BLaER1 treated with 17β-estradiol and CSF1 and Interleukin-3, amounts not matched to agents 10 nM and 100 nM (cell line): Measurements from ENCODE around the gene XCL1.

ENCODE experiments used
- H3K27ac ChIP-seq, 11 experiments: shearing (Covaris generic); formaldehyde crosslinking; 2 replicates each; pipeline ENCODE4 v1.8.1; 2022
- H3K27me3 ChIP-seq, 11 experiments: shearing (Covaris generic); formaldehyde crosslinking; 2 replicates each; pipeline ENCODE4 v1.8.1; 2022
- H3K36me3 ChIP-seq, 11 experiments: shearing (Covaris generic); formaldehyde crosslinking; 2 replicates each; pipeline ENCODE4 v1.8.1; 2022
- H3K4me1 ChIP-seq, 10 experiments: shearing (Covaris generic); formaldehyde crosslinking; 2 replicates each; pipeline ENCODE4 v1.8.1; 2022
- H3K4me2 ChIP-seq, 11 experiments: shearing (Covaris generic); formaldehyde crosslinking; 2 replicates each; pipeline ENCODE4 v1.8.1; 2022
- H3K4me3 ChIP-seq, 10 experiments: shearing (Covaris generic); formaldehyde crosslinking; 2 replicates each; pipeline ENCODE4 v1.8.1; 2022
- H3K9ac ChIP-seq, 11 experiments: shearing (Covaris generic); formaldehyde crosslinking; 2 replicates each; pipeline ENCODE4 v1.8.1; 2022
- H3K9me3 ChIP-seq, 11 experiments: shearing (Covaris generic); formaldehyde crosslinking; replicated peaks in 1 of 11; 2 replicates each; pipeline ENCODE4 v1.8.1; 2022
- H4K20me1 ChIP-seq, 11 experiments: shearing (Covaris generic); formaldehyde crosslinking; 2 replicates each; pipeline ENCODE4 v1.8.1; 2022
- Cebpa-rat ChIP-seq, 11 experiments: shearing (Covaris generic); IDR thresholded peaks; 2 replicates each; pipeline ENCODE4 v1.8.1; 2022

XCL1 gene

GRCh38 chr1:168609741-168610510, 33.5 kb downstream of the XCL1 start:
- H3K4me3 ChIP-seq, result no peak overlapping the region
- no peaks in the 10 kb centered on the region for H3K27me3 ChIP-seq
- no peak overlapping the region for H3K27ac ChIP-seq
- no peak for TF ChIP-seq Cebpa-rat (IDR thresholded peaks at IDR 0.05)
- H3K36me3 ChIP-seq, result no peaks in the 10 kb centered on the region
- H3K4me2 ChIP-seq, result no peak overlapping the region
- peaks cover 17 to 35% (median 31%) of the 10 kb centered on the region in 10 experiments for H3K4me1 ChIP-seq
- H3K9ac ChIP-seq, result no peak overlapping the region
- H3K9me3 ChIP-seq, result no peaks in the 10 kb centered on the region
- H4K20me1 ChIP-seq, result no peaks in the 10 kb centered on the region

- no peaks in the 10 kb centered on the region for H4K20me1 ChIP-seq
- H3K4me2 ChIP-seq, result peak overlapping the region; percentile 65 to 86 (median 77); a peak in 21 of 22 replicates
- no peaks in the 10 kb centered on the region for H3K27me3 ChIP-seq
- H3K9me3 ChIP-seq, result no peaks in the 10 kb centered on the region
- peak overlapping the region in 5 of 11 experiments; percentile 10 to 76 (median 61); a peak in 11 of 22 replicates for H3K27ac ChIP-seq
- TF ChIP-seq Cebpa-rat (IDR thresholded peaks at IDR 0.05), result no peak
- peaks cover 17 to 59% (median 41%) of the 10 kb centered on the region in 10 experiments for H3K4me1 ChIP-seq
- peak overlapping the region in 4 of 10 experiments; percentile 27 to 45 (median 37); a peak in 4 of 20 replicates for H3K4me3 ChIP-seq
- no peaks in the 10 kb centered on the region for H3K36me3 ChIP-seq
- H3K9ac ChIP-seq, result peak overlapping the region in 4 of 11 experiments; percentile 48 to 68 (median 53); a peak in 7 of 22 replicates
These were observed 36.6 kb downstream of the XCL1 start for GRCh38 chr1:168613038-168613451.

- H3K36me3 ChIP-seq, result no peaks in the 10 kb centered on the region
- H3K9ac ChIP-seq, result peak overlapping the region in 4 of 11 experiments; percentile 48 to 68 (median 53); a peak in 8 of 22 replicates
- peak overlapping the region; percentile 65 to 86 (median 77) for H3K4me2 ChIP-seq
- peak overlapping the region in 5 of 11 experiments; percentile 18 to 76 (median 61); a peak in 9 of 22 replicates for H3K27ac ChIP-seq
- no peaks in the 10 kb centered on the region for H3K9me3 ChIP-seq
- no peaks in the 10 kb centered on the region for H3K27me3 ChIP-seq
- no peaks in the 10 kb centered on the region for H4K20me1 ChIP-seq
- no peak for TF ChIP-seq Cebpa-rat (IDR thresholded peaks at IDR 0.05)
- peak overlapping the region in 4 of 10 experiments; percentile 27 to 45 (median 37); a peak in 7 of 20 replicates for H3K4me3 ChIP-seq
- H3K4me1 ChIP-seq, result peaks cover 17 to 62% (median 42%) of the 10 kb centered on the region in 10 experiments
These were observed 37.4 kb downstream of the XCL1 start for GRCh38 chr1:168613691-168614231.

GRCh38 chr1:168614235-168614634, 37.8 kb downstream of the XCL1 start:
- peak overlapping the region in 5 of 11 experiments; percentile 18 to 76 (median 61); a peak in 9 of 22 replicates for H3K27ac ChIP-seq
- no peaks in the 10 kb centered on the region for H3K36me3 ChIP-seq
- no peak for TF ChIP-seq Cebpa-rat (IDR thresholded peaks at IDR 0.05)
- H3K27me3 ChIP-seq, result no peaks in the 10 kb centered on the region
- no peaks in the 10 kb centered on the region for H3K9me3 ChIP-seq
- H3K4me3 ChIP-seq, result peak overlapping the region in 4 of 10 experiments; percentile 27 to 45 (median 37); a peak in 6 of 20 replicates
- peaks cover 17 to 62% (median 42%) of the 10 kb centered on the region in 10 experiments for H3K4me1 ChIP-seq
- peak overlapping the region in 4 of 11 experiments; percentile 48 to 68 (median 53); a peak in 8 of 22 replicates for H3K9ac ChIP-seq
- no peaks in the 10 kb centered on the region for H4K20me1 ChIP-seq
- H3K4me2 ChIP-seq, result peak overlapping the region; percentile 65 to 86 (median 77)

GRCh38 chr1:168615965-168616364, 39.6 kb downstream of the XCL1 start:
- Histone ChIP-seq H3K4me1 (peaks cover 17 to 62% (median 42%) of the 10 kb centered on the region in 10 experiments), H3K27ac (no peak overlapping the region; a peak in 1 of 22 replicates), H3K36me3 (no peaks in the 10 kb centered on the region), H3K9ac (no peak overlapping the region), H3K27me3 (no peaks in the 10 kb centered on the region), H3K9me3 (no peaks in the 10 kb centered on the region), H4K20me1 (no peaks in the 10 kb centered on the region), H3K4me3 (no peak overlapping the region), H3K4me2 (peak overlapping the region in 5 of 11 experiments; percentile 44 to 86 (median 82); a peak in 7 of 22 replicates)
- TF ChIP-seq Cebpa-rat (IDR thresholded peaks at IDR 0.05), result no peak

GRCh38 chr1:168617974-168618750, 41.8 kb downstream of the XCL1 start:
- TF ChIP-seq Cebpa-rat (IDR thresholded peaks at IDR 0.05), result no peak

GRCh38 chr1:168618886-168619285, 42.5 kb downstream of the XCL1 start:
- Histone ChIP-seq H3K27me3 (no peaks in the 10 kb centered on the region), H3K9me3 (peaks cover 0 to 5% (median 0%) of the 10 kb centered on the region in 11 experiments; a peak in 1 of 22 replicates), H3K27ac (no peak overlapping the region), H3K4me2 (no peak overlapping the region), H3K9ac (no peak overlapping the region), H3K4me1 (peaks cover 6 to 38% (median 21%) of the 10 kb centered on the region in 10 experiments), H3K36me3 (no peaks in the 10 kb centered on the region), H3K4me3 (no peak overlapping the region), H4K20me1 (no peaks in the 10 kb centered on the region)
- no peak for TF ChIP-seq Cebpa-rat (IDR thresholded peaks at IDR 0.05)

More at GRCh38 chr1:168617974-168618750, 41.8 kb downstream of the XCL1 start:
- H3K36me3 ChIP-seq, result no peaks in the 10 kb centered on the region
- peaks cover 13 to 45% (median 28%) of the 10 kb centered on the region in 10 experiments for H3K4me1 ChIP-seq
- no peak overlapping the region for H3K4me3 ChIP-seq
- no peaks in the 10 kb centered on the region for H3K27me3 ChIP-seq
- peak overlapping the region in 2 of 11 experiments; percentile 6 to 12; a peak in 2 of 22 replicates for H3K4me2 ChIP-seq
- no peak overlapping the region for H3K27ac ChIP-seq
- no peaks in the 10 kb centered on the region for H4K20me1 ChIP-seq
- no peak overlapping the region for H3K9ac ChIP-seq
- H3K9me3 ChIP-seq, result peaks cover 0 to 3% (median 0%) of the 10 kb centered on the region in 11 experiments; a peak in 1 of 22 replicates

GRCh38 chr1:168621356-168621755, 45.0 kb downstream of the XCL1 start:
- no peak for TF ChIP-seq Cebpa-rat (IDR thresholded peaks at IDR 0.05)
- H3K4me2 ChIP-seq, result no peak overlapping the region
- H3K27me3 ChIP-seq, result no peaks in the 10 kb centered on the region
- no peak overlapping the region for H3K4me3 ChIP-seq
- H3K4me1 ChIP-seq, result peaks cover 0 to 13% (median 4%) of the 10 kb centered on the region in 10 experiments; a peak in 9 of 20 replicates
- peaks cover 0 to 8% (median 0%) of the 10 kb centered on the region in 11 experiments; a peak in 1 of 22 replicates for H3K9me3 ChIP-seq
- no peaks in the 10 kb centered on the region for H3K36me3 ChIP-seq
- no peak overlapping the region for H3K9ac ChIP-seq
- H4K20me1 ChIP-seq, result no peaks in the 10 kb centered on the region
- H3K27ac ChIP-seq, result no peak overlapping the region
